H9 (cell line): ENCODE measurements around the gene SYAP1. TPM values are rescaled to one million over a fixed set of nuclear protein-coding genes. Genes with fewer than 3 reads are reported as not detected.

Experiments
- DNase-seq: peaks from one replicate; pipeline ENCODE4 v3.0.0-alpha.2; 2017
- H2AFZ ChIP-seq: one replicate; pipeline ENCODE4 v1.6.1; 2013; ENCODE audit warnings: mild to moderate bottlenecking, low read length, control low read depth, moderate library complexity
- H2AK5ac ChIP-seq: 2 replicates; pipeline ENCODE4 v1.6.1; 2013; ENCODE audit warnings: low read length, control low read depth, mixed read lengths; ENCODE audit not compliant: insufficient read length
- H2BK120ac ChIP-seq: one replicate; pipeline ENCODE4 v1.6.1; 2013; ENCODE audit warnings: low read depth, mild to moderate bottlenecking, low read length, control low read depth, inconsistent platforms; ENCODE audit not compliant: poor library complexity, severe bottlenecking
- H2BK12ac ChIP-seq: 2 replicates; pipeline ENCODE4 v1.6.1; 2013; ENCODE audit warnings: low read length, control low read depth, mixed read lengths, low read depth; ENCODE audit not compliant: insufficient read length
- H2BK15ac ChIP-seq: 2 replicates; pipeline ENCODE4 v1.6.1; 2013; ENCODE audit warnings: low read depth, low read length, control low read depth
- H2BK20ac ChIP-seq: one replicate; pipeline ENCODE4 v1.6.1; 2013; ENCODE audit warnings: low read depth, mild to moderate bottlenecking, low read length, control low read depth, inconsistent platforms; ENCODE audit not compliant: poor library complexity, severe bottlenecking
- H2BK5ac ChIP-seq: 2 replicates; pipeline ENCODE4 v1.6.1; 2013; ENCODE audit warnings: low read length, control low read depth, mixed read lengths; ENCODE audit not compliant: insufficient read length
- H3K14ac ChIP-seq: 2 replicates; pipeline ENCODE4 v1.6.1; 2013; ENCODE audit warnings: low read length, control low read depth; ENCODE audit not compliant: insufficient read depth
- H3K18ac ChIP-seq: 2 replicates; pipeline ENCODE4 v1.6.1; 2013; ENCODE audit warnings: low read depth, mild to moderate bottlenecking, mixed read lengths, low read length, control low read depth; ENCODE audit not compliant: insufficient read length
- H3K23ac ChIP-seq: 2 replicates; pipeline ENCODE4 v1.6.1; 2013; ENCODE audit warnings: low read length, control low read depth, mixed read lengths, low read depth; ENCODE audit not compliant: insufficient read length
- H3K23me2 ChIP-seq: 2 replicates; pipeline ENCODE4 v1.6.1; 2013; ENCODE audit warnings: low read depth, mild to moderate bottlenecking, mixed read lengths, low read length, control low read depth; ENCODE audit not compliant: insufficient read length, poor library complexity, severe bottlenecking
- H3K27ac ChIP-seq: 2 replicates; pipeline ENCODE4 v1.5.1; 2013; ENCODE audit warnings: low read length, control low read depth, mixed read lengths, low read depth; ENCODE audit not compliant: insufficient read length
- H3K27me3 ChIP-seq: 2 replicates; pipeline ENCODE4 v1.6.1; 2013; ENCODE audit warnings: low read length, control low read depth, inconsistent platforms; ENCODE audit not compliant: insufficient read depth
- H3K4ac ChIP-seq: 2 replicates; pipeline ENCODE4 v1.6.1; 2013; ENCODE audit warnings: low read depth, mild to moderate bottlenecking, control low read depth, inconsistent platforms, low read length, moderate library complexity
- H3K4me1 ChIP-seq: 2 replicates; pipeline ENCODE4 v1.6.1; 2013; ENCODE audit warnings: low read length, control low read depth, inconsistent platforms; ENCODE audit not compliant: insufficient read depth
- H3K4me2 ChIP-seq: 2 replicates; pipeline ENCODE4 v1.6.1; 2013; ENCODE audit warnings: low read length, control low read depth, mixed read lengths; ENCODE audit not compliant: insufficient read length, insufficient read depth
- H3K56ac ChIP-seq: 2 replicates; pipeline ENCODE4 v1.6.1; 2013; ENCODE audit warnings: low read depth, mild to moderate bottlenecking, mixed read lengths, low read length, control low read depth; ENCODE audit not compliant: insufficient read length
- H3K79me1 ChIP-seq: 2 replicates; pipeline ENCODE4 v1.6.1; 2013; ENCODE audit warnings: low read depth, mild to moderate bottlenecking, moderate library complexity, low read length, control low read depth, inconsistent platforms; ENCODE audit not compliant: insufficient read depth, poor library complexity, severe bottlenecking
- H3K79me2 ChIP-seq: 2 replicates; pipeline ENCODE4 v1.6.1; 2013; ENCODE audit warnings: low read length, control low read depth, inconsistent platforms; ENCODE audit not compliant: insufficient read depth
- H3K9ac ChIP-seq: 2 replicates; pipeline ENCODE4 v1.6.1; 2013; ENCODE audit warnings: low read length, control low read depth, mixed read lengths; ENCODE audit not compliant: insufficient read length; ENCODE audit errors: extremely low read depth
- H3K9me3 ChIP-seq: one replicate; pipeline ENCODE4 v1.6.1; 2013; ENCODE audit warnings: low read depth, low read length, inconsistent platforms; ENCODE audit not compliant: control insufficient read depth
- H3T11ph ChIP-seq: one replicate; pipeline ENCODE4 v1.6.1; 2013; ENCODE audit warnings: mild to moderate bottlenecking, low read length, control low read depth, inconsistent platforms
- H4K20me1 ChIP-seq: one replicate; pipeline ENCODE4 v1.6.1; 2013; ENCODE audit not compliant: control insufficient read depth, insufficient read length, insufficient read depth
- H4K5ac ChIP-seq: 2 replicates; pipeline ENCODE4 v1.6.1; 2013; ENCODE audit warnings: low read depth, mild to moderate bottlenecking, mixed read lengths, low read length, control low read depth; ENCODE audit not compliant: insufficient read length
- H4K8ac ChIP-seq: replicated peaks from 2 replicates; pipeline ENCODE4 v1.6.1; 2013; ENCODE audit warnings: low read length, control low read depth, mixed read lengths, low read depth; ENCODE audit not compliant: insufficient read length
- H4K91ac ChIP-seq: 2 replicates; pipeline ENCODE4 v1.6.1; 2013; ENCODE audit warnings: low read depth, mild to moderate bottlenecking, moderate library complexity, mixed read lengths, low read length, control low read depth; ENCODE audit not compliant: insufficient read length
- H3K27ac Mint-ChIP-seq, 3 experiments: 2 replicates in 2 of 3; 3 replicates in 1 of 3; pipeline ENCODE4 v1.8.0; 2020 to 2021; ENCODE audit warnings: mixed read lengths in 3 of 3, mild to moderate bottlenecking in 1 of 3, moderate library complexity in 1 of 3
- H3K27me3 Mint-ChIP-seq: 2 replicates; pipeline ENCODE4 v1.8.0; 2021; ENCODE audit warnings: low read depth, mild to moderate bottlenecking, moderate library complexity, mixed read lengths
- H3K36me3 Mint-ChIP-seq, 3 experiments: 2 replicates in 2 of 3; 3 replicates in 1 of 3; pipeline ENCODE4 v1.8.0; 2020 to 2021; ENCODE audit warnings: low read depth in 3 of 3, mixed read lengths in 3 of 3; ENCODE audit not compliant: insufficient read depth in 1 of 3
- H3K4me1 Mint-ChIP-seq, 2 experiments: 2 replicates each; pipeline ENCODE4 v1.8.0; 2020; ENCODE audit warnings: mixed read lengths in 2 of 2
- H3K4me3 Mint-ChIP-seq, 2 experiments: 2 replicates in 1 of 2; 3 replicates in 1 of 2; pipeline ENCODE4 v1.8.0; 2020 to 2021; ENCODE audit warnings: mild to moderate bottlenecking in 2 of 2, mixed read lengths in 2 of 2, moderate library complexity in 1 of 2
- H3K9me3 Mint-ChIP-seq, 2 experiments: 2 replicates in 1 of 2; 3 replicates in 1 of 2; pipeline ENCODE4 v1.8.0; 2020; ENCODE audit warnings: mild to moderate bottlenecking in 2 of 2, mixed read lengths in 2 of 2, moderate library complexity in 1 of 2
- CTCF ChIP-seq: fragments of 200-600 bp; sonication (generic); conservative IDR thresholded peaks from 3 replicates; pipeline ENCODE4 v1.8.0; 2021; ENCODE audit warnings: antibody characterized with exemption, mild to moderate bottlenecking
- WGBS: extraction: QIAGEN DNeasy Blood & Tissue Kit; methylation state at CpG from one replicate; pipeline ENCODE4 v1.1.7; 2013; ENCODE audit warnings: missing lambda C conversion rate, low lambda C conversion rate, mixed read lengths; ENCODE audit not compliant: insufficient read length; ENCODE audit errors: extremely low coverage; 5-methylcytosine and 5-hydroxymethylcytosine counted together
- total RNA-seq: library from RNA; stranded (reverse); gene quantifications from 2 replicates; pipeline ENCODE4 v1.2.1, GENCODE V29; 2021

SYAP1 gene
- total RNA-seq, 1 experiment from 2014 or later: 42.7 TPM

GRCh38 chrX:16702700-16703599, 16.5 kb upstream of the SYAP1 start:
- Histone ChIP-seq H3K9ac (no peak overlapping the region), H4K91ac (no peak overlapping the region), H3K4me1 (no peaks in the 10 kb centered on the region), H3K9me3 (no peaks in the 10 kb centered on the region), H3K23ac (no peak overlapping the region), H3K79me1 (no peaks in the 10 kb centered on the region), H4K5ac (no peak overlapping the region), H3K27ac (no peak overlapping the region), H4K20me1 (no peaks in the 10 kb centered on the region), H2AFZ (no peak overlapping the region), H2BK20ac (no peak overlapping the region), H3K4me2 (no peak overlapping the region), H2BK120ac (no peak overlapping the region), H3K56ac (no peak overlapping the region), H2BK5ac (no peak overlapping the region), H3K4ac (no peak overlapping the region), H3K27me3 (no peaks in the 10 kb centered on the region), H4K8ac (no peak overlapping the region), H2AK5ac (no peak overlapping the region), H3K14ac (no peak overlapping the region), H2BK12ac (no peak overlapping the region), H2BK15ac (no peak overlapping the region), H3K23me2 (no peaks in the 10 kb centered on the region), H3K18ac (no peak overlapping the region), H3K79me2 (no peaks in the 10 kb centered on the region), H3T11ph (no peak overlapping the region)
- no peak for TF ChIP-seq CTCF
- no peaks in the 10 kb centered on the region for H3K9me3 Mint-ChIP-seq
- WGBS: no CpG with 5 or more reads among the region's 15 CpGs
- DNase-seq: no peak
- H3K27ac Mint-ChIP-seq: peak overlapping the region in 1 of 3 experiments; percentile 58; a peak in 1 of 7 replicates
- H3K4me3 Mint-ChIP-seq: no peak overlapping the region
- no peaks in the 10 kb centered on the region for H3K4me1 Mint-ChIP-seq
- H3K27me3 Mint-ChIP-seq: no peaks in the 10 kb centered on the region
- H3K36me3 Mint-ChIP-seq: peaks cover 43 to 78% (median 78%) of the 10 kb centered on the region in 3 experiments; a peak in 6 of 7 replicates
